Activated T-cell treated with anti-CD3 and anti-CD28 coated beads for 4 hours (primary cell): Measurements from ENCODE around the gene RGCC.

ENCODE experiments used
- DNase-seq: peaks from one replicate; pipeline ENCODE4 v3.0.0-alpha.2; 2020

RGCC gene

DNA sequence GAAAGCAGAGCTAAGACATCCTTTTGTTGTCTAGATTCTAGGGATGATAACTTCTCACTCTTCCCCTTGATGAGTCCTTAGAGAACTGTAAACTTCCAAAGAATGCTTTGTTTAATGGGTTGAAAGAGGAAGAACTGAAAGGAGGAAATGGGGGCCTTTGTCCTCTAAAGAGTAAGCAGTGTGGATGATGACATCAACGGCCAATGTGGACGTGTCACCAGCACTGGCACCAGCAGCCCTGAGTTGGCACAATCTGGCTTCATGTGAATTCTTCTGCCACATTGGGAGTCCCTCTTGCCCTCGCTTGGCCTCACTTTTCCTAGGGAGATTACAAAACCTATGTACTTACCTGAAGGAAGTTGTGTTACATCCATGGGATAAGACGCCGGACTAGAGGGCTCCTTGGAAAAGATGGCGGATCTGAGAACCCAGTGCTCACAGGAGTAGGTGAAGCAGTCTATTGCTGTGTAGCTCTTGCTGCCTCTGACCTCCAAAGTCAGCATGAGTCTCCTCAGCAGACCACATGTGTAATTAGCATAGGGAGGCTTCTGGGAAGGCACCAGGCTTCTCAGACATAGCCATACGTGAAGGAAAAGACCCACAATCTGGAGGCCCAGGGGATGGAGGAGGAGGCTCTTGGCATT lies 62.8 kb downstream of the RGCC start:
- DNase-seq, result no peak
